NCI-H1105 treated with DMSO at 0.1 percent for 48 hours (cell line): ENCODE measurements around the gene ARID2.

Experiments used
- DNase-seq: peaks from one replicate; lab custom pipeline; 2025; lab: John Stamatoyannopoulos, UW

ARID2 gene

GRCh38 chr12:45938566-45938965, 209.1 kb downstream of the ARID2 start:
- DNase-seq, result peak; percentile 38

DNA sequence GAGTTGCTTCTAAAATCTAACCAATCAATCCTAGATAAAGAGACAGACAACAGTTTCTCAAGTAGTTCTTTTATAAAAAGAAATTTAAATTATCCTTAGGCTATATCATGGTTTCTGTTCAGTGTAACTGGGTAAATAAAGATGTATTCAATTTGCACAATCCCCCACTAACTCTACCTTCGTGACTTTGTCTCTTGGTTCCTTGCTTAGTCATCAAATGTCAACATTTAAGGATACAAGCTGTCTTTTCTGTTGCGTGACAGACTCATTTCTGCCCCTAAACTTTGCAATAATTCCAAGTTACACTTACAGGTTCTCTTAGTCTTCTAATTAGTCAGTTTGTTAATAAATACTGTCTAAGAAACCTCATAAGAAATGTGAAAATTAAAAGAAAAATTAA, 210.3 kb downstream of the ARID2 start:
- DNase-seq, result no peak

DNA sequence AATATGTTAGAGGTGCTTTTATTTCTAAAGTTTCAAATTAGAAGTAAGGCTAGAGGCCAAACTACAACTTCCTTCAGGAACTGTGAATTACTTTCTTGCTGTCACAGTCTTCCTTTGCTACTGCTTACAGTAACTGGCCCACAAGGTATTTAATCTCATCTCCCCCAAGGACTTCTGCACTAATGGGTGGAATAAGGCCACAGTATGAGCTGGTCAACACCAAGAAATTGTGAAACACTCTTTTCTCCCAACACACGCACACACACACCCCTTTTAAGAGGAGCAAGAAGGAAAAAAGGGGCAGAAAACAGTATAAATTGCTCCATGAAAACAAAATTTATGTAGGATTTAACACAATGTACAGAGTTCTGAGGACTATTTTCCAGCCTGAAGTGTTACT, 215.3 kb downstream of the ARID2 start:
- no peak for DNase-seq

- no peak for DNase-seq
Observed at GRCh38 chr12:45946435-45946834, 216.9 kb downstream of the ARID2 start.

DNA sequence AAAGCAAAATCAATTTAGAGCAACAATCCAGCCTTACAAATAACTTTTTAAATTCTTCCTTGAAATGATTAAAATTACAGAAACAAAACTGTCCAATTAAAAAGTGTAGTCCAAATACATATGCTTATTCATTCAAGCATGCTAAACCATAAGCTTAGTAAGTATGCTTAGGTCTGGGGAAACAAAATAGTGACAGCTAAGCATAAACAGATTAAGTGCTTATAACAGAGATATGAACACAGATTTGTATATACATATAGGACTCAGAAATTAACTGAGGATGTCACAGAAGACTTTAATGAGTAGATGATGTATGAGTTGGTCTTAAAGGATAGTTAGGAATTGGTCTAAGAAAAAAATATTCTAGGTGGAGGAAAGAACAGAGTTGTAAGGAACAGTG, 219.0 kb downstream of the ARID2 start:
- no peak for DNase-seq
